HG02588 (cell line): ENCODE measurements around the gene MRTFA.

ENCODE experiments used
- ATAC-seq: cut with Tn5 transposase; IDR thresholded peaks from one replicate; pipeline ENCODE4 v1.9.1; 2021; ENCODE audit warnings: mild to moderate bottlenecking, moderate library complexity; ENCODE audit not compliant: unreplicated experiment

MRTFA gene

GRCh38 chr22:40366068-40366467 lies 270.5 kb downstream of the MRTFA start:
- no peak for ATAC-seq

GRCh38 chr22:40364431-40364830 lies 272.1 kb downstream of the MRTFA start:
- no peak for ATAC-seq

GRCh38 chr22:40363059-40363458 lies 273.5 kb downstream of the MRTFA start:
- no peak for ATAC-seq

- ATAC-seq: no peak
Measured at GRCh38 chr22:40361100-40361499, 275.4 kb downstream of the MRTFA start.
